Measurements from ENCODE around the gene SUGCT.

The SUGCT gene

GRCh38 chr7:40881405-40881926, 746.7 kb downstream of the SUGCT start:
- DNase-seq (ENCODE audit: low read depth): no peak

- no peak for DNase-seq (ENCODE audit: low read depth)
Observed at GRCh38 chr7:40882071-40882658, 747.4 kb downstream of the SUGCT start.

- DNase-seq (ENCODE audit: low read depth): no peak
Observed at GRCh38 chr7:40883826-40884225, 749.0 kb downstream of the SUGCT start.

GRCh38 chr7:40884241-40884640, 749.4 kb downstream of the SUGCT start:
- DNase-seq (ENCODE audit: low read depth): no peak

GRCh38 chr7:40885503-40885902, 750.7 kb downstream of the SUGCT start:
- DNase-seq (ENCODE audit: low read depth): no peak

- DNase-seq (ENCODE audit: low read depth): no peak
Observed at GRCh38 chr7:40887099-40887498, 752.3 kb downstream of the SUGCT start.

- no peak for DNase-seq (ENCODE audit: low read depth)
Observed at GRCh38 chr7:40888499-40888898, 753.7 kb downstream of the SUGCT start.

- DNase-seq (ENCODE audit: low read depth): no peak
Observed at GRCh38 chr7:40889099-40889498, 754.3 kb downstream of the SUGCT start.

- DNase-seq (ENCODE audit: low read depth): no peak
Observed at GRCh38 chr7:40889539-40889938, 754.7 kb downstream of the SUGCT start.

- no peak for DNase-seq (ENCODE audit: low read depth)
Observed at GRCh38 chr7:40890088-40890692, 755.4 kb downstream of the SUGCT start.

GRCh38 chr7:40891232-40891631, 756.4 kb downstream of the SUGCT start:
- DNase-seq (ENCODE audit: low read depth): no peak

- no peak for DNase-seq (ENCODE audit: low read depth)
Observed at GRCh38 chr7:40899151-40899550, 764.3 kb downstream of the SUGCT start.

GRCh38 chr7:40899636-40900507, 765.1 kb downstream of the SUGCT start:
- DNase-seq (ENCODE audit: low read depth): no peak

GRCh38 chr7:40903872-40904271, 769.1 kb downstream of the SUGCT start:
- DNase-seq (ENCODE audit: low read depth): no peak

- no peak for DNase-seq (ENCODE audit: low read depth)
Observed at GRCh38 chr7:40907286-40907685, 772.5 kb downstream of the SUGCT start.

- DNase-seq (ENCODE audit: low read depth): no peak
Observed at GRCh38 chr7:40909346-40909980, 774.7 kb downstream of the SUGCT start.

Measured in T-helper 22 cell (primary cell).